Measurements from ENCODE around the gene DOCK2.
"Not testable (repeated sequence)": the region's sequence is repeated elsewhere in the genome, so short reads cannot be mapped to it uniquely, and the experiment has no call there.

Gene DOCK2

GRCh38 chr5:169756071-169756765 lies 119.1 kb downstream of the DOCK2 start:
- DNase-seq (ENCODE audit: low read depth) = no peak

DNA sequence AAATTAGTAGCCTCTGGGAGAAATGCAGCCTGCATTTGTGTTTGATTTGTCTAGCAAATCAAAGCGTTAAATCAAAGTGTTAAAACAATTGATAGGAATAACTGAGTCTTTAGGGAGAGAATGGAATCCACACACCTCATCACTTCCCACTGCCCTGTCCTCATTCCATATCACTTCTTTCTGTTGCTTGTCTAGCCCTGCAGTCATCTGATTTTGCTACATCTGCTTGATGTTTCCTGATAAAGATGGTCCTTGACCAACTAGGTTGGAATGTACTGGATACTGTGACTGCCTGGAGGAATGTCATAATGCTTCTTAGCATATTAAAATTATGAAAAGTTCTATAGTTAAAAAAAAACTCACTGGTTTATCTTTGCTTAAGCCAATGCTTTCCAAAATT lies 119.9 kb downstream of the DOCK2 start:
- DNase-seq (ENCODE audit: low read depth) = no peak

GRCh38 chr5:169758886-169759285 lies 121.8 kb downstream of the DOCK2 start:
- no peak for DNase-seq (ENCODE audit: low read depth)

DNA sequence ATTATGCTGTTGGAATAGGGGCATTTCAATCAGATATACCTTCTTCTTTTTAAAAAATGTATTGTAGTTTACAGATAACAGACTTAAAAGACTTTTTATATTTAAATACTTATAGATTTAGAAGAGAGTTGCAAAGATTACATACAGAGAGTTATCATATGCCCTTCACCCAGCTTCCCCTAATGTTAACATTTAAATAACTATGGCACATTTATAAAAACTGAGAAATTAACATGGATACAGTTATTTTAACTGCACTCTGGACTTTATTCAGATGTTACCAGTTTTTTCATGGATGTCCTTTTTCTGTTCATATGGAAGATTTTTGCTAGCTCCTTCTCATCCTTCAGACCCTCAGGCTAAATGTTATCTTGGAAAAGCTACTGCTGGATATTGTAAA lies 123.2 kb downstream of the DOCK2 start:
- no peak for DNase-seq (ENCODE audit: low read depth)

DNA sequence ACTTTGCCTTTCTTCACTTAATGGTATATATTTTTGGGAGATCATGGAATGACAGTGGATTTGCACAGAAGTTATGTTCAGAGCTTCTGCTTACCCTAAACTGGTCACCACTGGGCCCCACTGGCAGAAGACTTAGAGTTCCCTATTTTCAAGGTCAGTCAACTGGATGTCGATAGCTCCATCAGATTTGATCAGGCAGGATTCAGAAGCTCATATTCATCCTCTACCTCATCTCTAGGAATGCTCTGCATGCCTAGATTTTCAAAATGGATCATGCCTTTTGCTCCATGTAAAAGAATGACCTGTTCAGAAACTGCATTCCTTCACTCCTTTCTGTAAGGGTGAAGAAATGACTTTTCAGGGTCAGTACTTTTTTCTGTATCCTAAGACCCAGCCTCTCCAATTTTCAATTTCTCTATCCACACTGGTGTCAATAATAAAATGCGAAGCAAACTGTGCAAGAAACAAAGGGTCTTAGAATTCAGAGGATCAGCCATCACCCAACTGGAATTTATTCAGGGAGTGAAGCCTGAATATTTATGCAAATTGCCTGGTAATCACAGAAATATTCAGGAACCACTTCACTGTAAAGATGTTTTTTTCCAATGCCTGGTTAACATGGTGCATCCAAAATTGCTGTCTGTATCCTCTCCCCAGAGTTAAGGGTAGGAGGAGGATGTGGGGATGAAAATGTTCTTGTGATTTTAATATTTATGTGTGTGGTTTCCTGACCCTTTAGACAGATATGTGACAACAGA lies 125.4 kb downstream of the DOCK2 start:
- DNase-seq (ENCODE audit: low read depth) = no peak

DNA sequence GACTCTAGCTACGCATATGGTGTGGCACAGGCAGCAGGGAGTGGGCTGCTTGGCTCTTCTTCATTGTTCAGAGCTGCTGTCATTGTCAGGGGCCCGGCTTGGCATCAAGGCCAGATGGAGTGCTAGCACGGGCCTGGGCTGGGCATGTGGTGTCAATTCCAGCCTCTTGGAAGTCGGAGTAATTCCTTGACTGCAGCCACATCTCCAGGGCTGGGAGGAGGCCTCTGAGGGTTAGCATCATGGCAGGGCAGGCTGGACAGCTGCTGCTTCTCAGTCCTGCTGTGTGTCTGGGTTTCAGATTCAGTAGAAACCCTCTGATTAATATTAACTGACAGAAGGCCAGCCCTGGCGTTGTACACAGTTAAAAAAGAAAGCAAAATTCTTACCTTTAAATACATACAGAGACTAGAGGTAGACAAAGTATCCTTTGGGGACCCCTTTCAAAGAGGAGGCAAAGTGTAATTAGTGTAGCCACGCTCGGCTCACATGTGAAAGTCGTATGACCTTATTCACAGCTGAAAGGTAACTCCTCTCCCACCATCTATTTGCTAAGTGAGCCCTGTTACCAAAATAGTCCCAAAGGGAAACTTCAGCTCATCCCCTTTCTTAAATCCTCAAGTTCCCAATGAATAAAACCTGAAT lies 126.4 kb downstream of the DOCK2 start:
- DNase-seq (ENCODE audit: low read depth) = no peak

DNA sequence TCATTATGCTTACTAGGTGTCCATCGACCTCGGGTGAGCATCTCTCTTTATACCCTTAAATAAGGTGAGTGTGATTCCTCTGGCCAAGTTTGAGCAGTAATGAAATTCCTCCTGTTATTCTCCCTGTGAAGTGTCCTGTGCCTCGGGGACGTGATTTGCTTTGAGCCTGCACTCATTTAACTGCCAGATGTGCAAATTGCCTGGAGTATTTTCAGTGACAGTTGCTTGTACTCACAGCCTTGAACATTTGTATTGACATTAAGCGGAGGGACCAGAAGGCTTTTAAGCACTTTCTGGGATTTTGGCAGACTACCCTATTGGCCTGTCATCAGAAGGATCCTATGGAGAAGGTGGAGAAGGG lies 126.9 kb downstream of the DOCK2 start:
- no peak for DNase-seq (ENCODE audit: low read depth)

DNA sequence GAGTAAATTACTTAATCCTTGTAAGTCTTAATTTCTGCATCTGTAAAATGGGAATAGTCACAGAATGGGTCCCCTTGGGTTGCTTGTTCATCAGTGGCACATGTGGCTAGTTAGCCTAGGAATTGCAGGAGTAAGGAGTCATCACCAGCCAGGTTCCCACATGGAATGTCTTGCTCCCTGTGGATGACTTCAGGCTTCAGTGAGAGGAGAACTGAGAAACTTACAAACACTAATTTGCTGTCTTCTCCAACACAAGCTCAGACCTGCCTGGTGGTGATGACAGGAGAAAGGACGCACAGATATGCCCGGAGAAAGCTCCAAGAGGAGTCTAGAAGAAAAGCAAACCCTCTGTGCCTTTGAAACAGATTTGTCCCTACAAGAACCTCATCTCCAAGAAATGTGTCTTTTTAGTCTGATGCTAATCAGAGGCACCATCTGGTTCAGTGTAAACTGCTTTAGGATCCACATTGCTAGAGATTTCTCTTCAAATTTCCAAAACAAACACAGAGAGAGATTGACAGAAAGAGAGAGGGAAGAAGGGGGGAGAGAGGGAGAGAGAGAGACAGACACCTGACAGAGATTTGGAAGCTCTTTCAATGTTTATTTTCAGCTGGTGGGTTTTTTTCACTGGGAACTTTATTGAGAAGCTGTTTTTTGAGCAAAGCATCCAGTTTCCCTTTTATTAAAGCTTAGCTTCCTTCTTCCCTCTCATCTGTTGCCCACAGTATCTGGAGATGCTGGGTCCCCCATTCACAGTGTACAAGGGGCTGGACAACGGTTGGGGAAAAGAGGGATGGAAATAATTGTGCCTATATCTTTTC lies 128.3 kb downstream of the DOCK2 start:
- no peak for DNase-seq (ENCODE audit: low read depth)

GRCh38 chr5:169766943-169767342 lies 129.9 kb downstream of the DOCK2 start:
- not testable (repeated sequence) for DNase-seq (ENCODE audit: low read depth)

- DNase-seq (ENCODE audit: low read depth) = no peak
Observed at GRCh38 chr5:169767938-169768337, 130.9 kb downstream of the DOCK2 start.

DNA sequence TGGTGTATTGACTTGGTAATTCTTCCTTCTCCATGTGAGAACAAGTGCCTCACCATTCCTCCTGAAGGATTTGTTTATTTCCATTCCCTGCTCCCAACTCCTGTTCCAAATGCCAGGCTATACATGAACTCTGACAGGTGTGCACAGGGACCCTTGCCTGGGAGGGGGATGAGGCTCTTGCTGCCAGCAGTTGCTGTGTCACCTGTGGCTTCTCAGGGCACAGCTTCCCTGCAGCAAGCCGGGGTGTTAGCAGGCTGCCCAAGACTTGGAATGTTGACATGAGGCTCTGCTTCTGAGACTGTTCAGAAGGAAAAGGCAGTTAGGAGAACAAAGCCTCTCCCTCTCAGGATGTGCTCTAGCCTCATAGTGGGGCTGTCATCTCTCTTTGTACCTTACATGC lies 131.3 kb downstream of the DOCK2 start:
- DNase-seq (ENCODE audit: low read depth) = no peak

GRCh38 chr5:169770109-169770508 lies 133.0 kb downstream of the DOCK2 start:
- no peak for DNase-seq (ENCODE audit: low read depth)

GRCh38 chr5:169772256-169772655 lies 135.2 kb downstream of the DOCK2 start:
- no peak for DNase-seq (ENCODE audit: low read depth)

DNA sequence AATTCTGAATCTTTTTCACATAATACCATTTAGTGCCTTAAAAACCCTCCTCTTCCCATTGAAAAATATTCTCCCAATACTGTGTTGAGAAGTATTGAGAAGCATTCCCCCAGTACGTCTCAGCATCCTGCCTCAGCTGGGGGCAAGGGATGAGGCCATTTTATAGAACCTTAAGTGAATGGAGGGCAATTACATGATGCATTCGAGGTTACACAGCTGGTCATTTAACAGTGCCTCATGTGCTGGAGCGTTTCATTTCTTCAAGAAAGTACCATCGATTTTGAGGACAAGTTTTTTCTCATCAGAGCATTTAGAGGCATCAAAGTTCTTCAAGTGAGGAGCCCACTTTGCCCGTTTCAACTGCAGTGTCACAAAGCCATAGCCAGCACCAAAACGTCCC lies 135.6 kb downstream of the DOCK2 start:
- no peak for DNase-seq (ENCODE audit: low read depth)

- DNase-seq (ENCODE audit: low read depth) = no peak
Observed at GRCh38 chr5:169777159-169777558, 140.1 kb downstream of the DOCK2 start.

DNA sequence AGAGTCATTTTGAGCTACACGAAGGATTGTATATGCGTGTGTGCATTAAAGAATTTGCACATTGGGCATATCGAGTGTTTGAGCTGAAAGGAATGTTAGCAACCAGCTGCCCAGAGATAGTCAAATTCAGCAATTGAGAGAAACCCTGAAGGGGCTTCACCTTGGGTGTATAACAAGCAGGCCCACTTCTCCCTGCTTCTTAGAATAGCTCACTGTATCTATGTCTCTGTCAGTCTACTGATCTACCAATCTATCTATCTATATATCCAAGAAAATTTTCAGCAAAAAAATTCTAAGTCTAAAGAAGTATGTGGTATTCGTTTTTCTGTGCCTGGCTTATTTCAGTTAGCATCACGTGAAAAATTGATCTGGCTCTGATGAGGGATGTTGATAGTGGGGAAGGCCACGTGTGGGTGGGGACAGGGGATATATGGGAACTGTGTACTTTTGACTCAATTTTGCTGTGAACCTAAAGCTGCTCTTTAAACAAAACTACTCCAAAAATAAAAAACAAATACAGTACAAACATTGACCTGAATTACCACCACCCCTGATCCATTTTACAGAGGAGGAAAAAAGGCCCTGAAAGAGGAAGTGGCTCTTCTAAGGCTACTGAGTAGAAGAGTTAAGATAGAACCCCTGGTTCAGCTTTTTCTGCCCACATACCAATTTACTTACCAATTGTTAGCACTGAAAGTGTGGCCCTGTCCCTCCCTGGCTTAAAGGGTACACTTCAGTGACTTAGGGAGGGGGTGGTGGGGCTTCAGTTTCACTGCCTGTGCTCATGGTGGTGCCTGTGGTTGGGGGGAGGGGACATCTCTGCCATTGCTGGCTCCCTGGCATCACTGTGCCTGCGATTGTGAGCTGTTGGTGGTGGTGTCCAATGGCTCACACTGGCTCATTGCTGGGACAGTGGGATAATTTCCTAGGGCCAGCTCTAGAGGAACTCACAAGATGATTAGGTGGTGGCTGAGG lies 141.8 kb downstream of the DOCK2 start:
- DNase-seq (ENCODE audit: low read depth) = no peak

GRCh38 chr5:169781420-169782345 lies 144.6 kb downstream of the DOCK2 start:
- no peak for DNase-seq (ENCODE audit: low read depth)

- DNase-seq (ENCODE audit: low read depth) = no peak
Observed at GRCh38 chr5:169785771-169786618, 148.9 kb downstream of the DOCK2 start.

GRCh38 chr5:169788168-169788567 lies 151.1 kb downstream of the DOCK2 start:
- no peak for DNase-seq (ENCODE audit: low read depth)

Measured in activated gamma-delta T cell treated with anti-CD3 and anti-CD28 coated beads, Interleukin-2, amount 50 U/mL, for 16 hours (primary cell).